Thyroid gland (tissue), 4 donors: ENCODE measurements around the gene MGLL.

Experiments
- CTCF ChIP-seq, 6 experiments: fragments of 200-600 bp in 3 of 6; fragments of 450-650 bp in 3 of 6; sonication (generic) in 3 of 6; IDR thresholded peaks; one replicate each; pipeline ENCODE4 v1.5.1; 2016 to 2019; ENCODE audit warnings: antibody characterized with exemption in 6 of 6, mild to moderate bottlenecking in 2 of 6, inconsistent platforms in 1 of 6, moderate library complexity in 1 of 6
- POLR2A ChIP-seq, 2 donors: fragments of 450-650 bp; IDR thresholded peaks; one replicate each; pipeline ENCODE4 v1.6.1; 2017; ENCODE audit warnings: antibody characterized with exemption in 2 of 2, mild to moderate bottlenecking in 2 of 2, moderate library complexity in 1 of 2

GRCh38 chr3:127661600-127661999, 160.7 kb downstream of the MGLL start:
- no peak for TF ChIP-seq CTCF (IDR thresholded peaks at IDR 0.05)
- no peak for TF ChIP-seq POLR2A (IDR thresholded peaks at IDR 0.05)
